GM12878 (cell line): Measurements from ENCODE around the gene EIF4E1B. TPM values are rescaled to one million over a fixed set of nuclear protein-coding genes. Genes with fewer than 3 reads are reported as not detected.

ENCODE experiments used
- ATAC-seq: fragments of 200-7000 bp; cut with Tn5 transposase; 3 replicates; pipeline ENCODE4 v1.9.1; 2020; ENCODE audit warnings: mild to moderate bottlenecking, moderate library complexity
- BruUV-seq: library from RNA; stranded (reverse); fragments of 400-500 nt; replicated peaks from 2 replicates; lab custom pipeline; 2021; lab: Mats Ljungman, UMichigan
- CTCF ChIA-PET: fragments of 300-600 bp; sonication (Branson Sonifier 250); formaldehyde crosslinking; extraction: SDS; loops from one replicate; lab custom pipeline; 2021; ENCODE audit warnings: inconsistent platforms; lab: Yijun Ruan, JAX
- POLR2A ChIA-PET: fragments of 350-600 bp; formaldehyde crosslinking; extraction: SDS; loops from one replicate; lab custom pipeline; 2021; ENCODE audit warnings: inconsistent platforms; lab: Charles Lee
- RAD21 ChIA-PET: fragments of 300-600 bp; sonication (Branson Sonifier 250); formaldehyde crosslinking; loops from one replicate; lab custom pipeline; 2023; ENCODE audit warnings: antibody characterized with exemption; ENCODE audit not compliant: unreplicated experiment; lab: Charles Lee
- SMC1A ChIA-PET: fragments of 300-600 bp; sonication (Branson Sonifier 250); formaldehyde crosslinking; loops from one replicate; lab custom pipeline; 2023; ENCODE audit not compliant: unreplicated experiment, uncharacterized antibody; lab: Charles Lee
- DNase-seq: peaks from one replicate; pipeline ENCODE4 v3.0.0-alpha.2; 2011; ENCODE audit warnings: low read depth, low spot score
- FAIRE-seq: peaks from 3 replicates; lab custom pipeline; 2011; peaks lifted over from hg19 to GRCh38; lab: Jason Lieb, UNC
- H2AFZ ChIP-seq: 2 replicates; pipeline ENCODE4 v1.6.0; 2011; ENCODE audit warnings: low read depth, low read length, control low read depth; ENCODE audit not compliant: control insufficient read depth
- H3K27ac ChIP-seq: 2 replicates; pipeline ENCODE4 v1.5.1; 2011; ENCODE audit warnings: control low read depth; ENCODE audit not compliant: control insufficient read depth, insufficient read depth
- H3K27me3 ChIP-seq, 2 experiments: replicated peaks in 1 of 2; 2 replicates each; pipeline versions ENCODE4 v1.6.0 to v1.6.1; 2011; ENCODE audit warnings: low read length in 1 of 2; ENCODE audit not compliant: control insufficient read depth in 2 of 2, insufficient read depth in 2 of 2
- H3K36me3 ChIP-seq, 2 experiments: 2 replicates each; pipeline ENCODE4 v1.5.1; 2011; ENCODE audit warnings: low read length in 1 of 2; ENCODE audit not compliant: control insufficient read depth in 2 of 2, insufficient read depth in 2 of 2
- H3K4me1 ChIP-seq: 2 replicates; pipeline ENCODE4 v1.6.1; 2011; ENCODE audit warnings: mild to moderate bottlenecking, low read length, moderate library complexity, mixed read lengths; ENCODE audit not compliant: control insufficient read depth, insufficient read depth
- H3K4me2 ChIP-seq: 2 replicates; pipeline ENCODE4 v1.6.0; 2011; ENCODE audit warnings: control low read depth; ENCODE audit not compliant: control insufficient read depth, insufficient read depth
- H3K4me3 ChIP-seq: fragments of 200-600 bp; sonication (generic); 2 replicates; pipeline ENCODE4 v1.5.1; 2016
- H3K79me2 ChIP-seq: 2 replicates; pipeline ENCODE4 v1.6.0; 2011; ENCODE audit warnings: low read length; ENCODE audit not compliant: control insufficient read depth, insufficient read depth
- H3K9ac ChIP-seq: 2 replicates; pipeline ENCODE4 v1.8.0; 2011; ENCODE audit warnings: low read length, control low read depth, mixed read lengths; ENCODE audit not compliant: control insufficient read depth, insufficient read depth
- H3K9me3 ChIP-seq: replicated peaks from 3 replicates; pipeline ENCODE4 v1.5.1; 2011; ENCODE audit warnings: mild to moderate bottlenecking, low read length; ENCODE audit not compliant: control insufficient read depth, insufficient read depth
- H4K20me1 ChIP-seq: 2 replicates; pipeline ENCODE4 v1.6.0; 2011; ENCODE audit not compliant: control insufficient read depth, insufficient read depth
- BACH1 ChIP-seq: fragments of 450-650 bp; IDR thresholded peaks from 2 replicates; pipeline ENCODE4 v1.6.1; 2017; ENCODE audit warnings: mild to moderate bottlenecking, borderline replicate concordance
- CBX3 ChIP-seq: fragments of 200-600 bp; sonication (generic); IDR thresholded peaks from 2 replicates; pipeline ENCODE4 v1.6.1; 2016; ENCODE audit warnings: low read depth, borderline replicate concordance
- E2F8 ChIP-seq: fragments of 450-650 bp; IDR thresholded peaks from 2 replicates; pipeline ENCODE4 v1.6.1; 2018; ENCODE audit warnings: mild to moderate bottlenecking, low read depth, moderate library complexity; ENCODE audit not compliant: partially characterized antibody
- ESRRA ChIP-seq: IDR thresholded peaks from 2 replicates; pipeline ENCODE4 v1.6.1; 2012; ENCODE audit warnings: mild to moderate bottlenecking, low read length, improper control_type of control experiment
- FOXK2 ChIP-seq: fragments of 450-650 bp; IDR thresholded peaks from 2 replicates; pipeline ENCODE4 v1.6.1; 2017; ENCODE audit warnings: mild to moderate bottlenecking, moderate library complexity
- GABPA ChIP-seq: IDR thresholded peaks from 2 replicates; pipeline ENCODE4 v1.6.1; 2014; ENCODE audit warnings: antibody characterized with exemption, low read depth, mild to moderate bottlenecking, inconsistent platforms
- IKZF1 ChIP-seq: fragments of 450-650 bp; conservative IDR thresholded peaks from 2 replicates; pipeline ENCODE4 v1.6.1; 2017; ENCODE audit warnings: antibody characterized with exemption, mild to moderate bottlenecking
- IRF5 ChIP-seq: fragments of 450-650 bp; IDR thresholded peaks from 2 replicates; pipeline ENCODE4 v1.6.1; 2017; ENCODE audit warnings: borderline replicate concordance
- JUNB ChIP-seq: IDR thresholded peaks from 2 replicates; pipeline ENCODE4 v1.6.1; 2016; ENCODE audit warnings: antibody characterized with exemption, mild to moderate bottlenecking
- MEF2B ChIP-seq: fragments of 450-650 bp; IDR thresholded peaks from 2 replicates; pipeline ENCODE4 v1.6.1; 2018; ENCODE audit warnings: mild to moderate bottlenecking, moderate library complexity; ENCODE audit not compliant: partially characterized antibody, poor library complexity, severe bottlenecking
- NR2C2 ChIP-seq: IDR thresholded peaks from 2 replicates; pipeline ENCODE4 v1.6.1; 2011; ENCODE audit warnings: borderline replicate concordance, low read depth; ENCODE audit not compliant: control insufficient read depth, insufficient read length
- PAX8 ChIP-seq: fragments of 450-650 bp; IDR thresholded peaks from 2 replicates; pipeline ENCODE4 v1.6.1; 2017; ENCODE audit warnings: mild to moderate bottlenecking, moderate library complexity
- RAD51 ChIP-seq: fragments of 450-650 bp; IDR thresholded peaks from 2 replicates; pipeline ENCODE4 v1.6.1; 2016; ENCODE audit warnings: moderate library complexity, mild to moderate bottlenecking, inconsistent platforms
- TCF3 ChIP-seq: IDR thresholded peaks from 2 replicates; pipeline ENCODE4 v1.6.1; 2012; ENCODE audit warnings: low read depth, mild to moderate bottlenecking, low read length, borderline replicate concordance; ENCODE audit not compliant: insufficient read depth
- ZNF687 ChIP-seq: fragments of 450-650 bp; IDR thresholded peaks from 2 replicates; pipeline ENCODE4 v1.6.1; 2017; ENCODE audit warnings: mild to moderate bottlenecking, moderate library complexity
- whole genome bisulfite sequencing: methylation state at CpG from one replicate; pipeline ENCODE4 v1.1.6; 2016; ENCODE audit warnings: low lambda C conversion rate; ENCODE audit not compliant: insufficient replicate concordance, insufficient coverage; ENCODE audit errors: missing lambda C conversion rate; 5-methylcytosine and 5-hydroxymethylcytosine counted together
- in situ Hi-C: fragments of 300-500 bp; cut with MboI; formaldehyde crosslinking; loops from 9 replicates; pipeline ENCODE4 v1.14.3; 2018; ENCODE audit warnings: mixed read lengths
- intact Hi-C: fragments of 100-400 bp; cut with micrococcal nuclease; formaldehyde crosslinking; loops from one replicate; pipeline ENCODE4 v1.14.2; 2022; ENCODE audit not compliant: unreplicated experiment
- polyA plus RNA-seq, 11 experiments: library from polyadenylated mRNA; depleted of rRNA in 4 of 11; unstranded in 6 of 11; stranded (reverse) in 5 of 11; fragments of >200 nt; fragmentation: Nextera tagmentation in 4 of 11; fragmentation: Illumina TruSeq in 1 of 11; extraction: Ambion mirVana in 4 of 11; extraction: Trizol in 1 of 11; gene quantifications; 1 replicate in 1 of 11; 2 replicates in 10 of 11; pipeline versions ENCODE4 v1.2.1 to v1.2.3, GENCODE V29; 2011 to 2016; ENCODE audit warnings: inconsistent platforms in 2 of 11, missing spikeins in 2 of 11, low read depth in 1 of 11
- total RNA-seq, 4 experiments: library from RNA; depleted of rRNA in 3 of 4; stranded (reverse); fragments of >200 nt in 3 of 4; fragmentation: Illumina TruSeq in 1 of 4; extraction: Trizol in 1 of 4; gene quantifications; 2 replicates each; pipeline versions ENCODE4 v1.2.1 to v1.2.3, GENCODE V29; 2013 to 2021

The EIF4E1B gene
- total and polyA plus RNA-seq, 10 of the 15 experiments (the other 5 are each of a cell fraction or from before 2014, with no cell fraction given), result not detected

GRCh38 chr5:176659512-176659839 lies 29.0 kb downstream of the EIF4E1B start:
- Histone ChIP-seq H3K4me1 (peaks cover 16% of the 10 kb centered on the region), H3K9ac (no peak overlapping the region), H3K4me3 (no peak overlapping the region), H3K9me3 (no peaks in the 10 kb centered on the region), H4K20me1 (no peaks in the 10 kb centered on the region; the same call in 1 of the 2 replicates), H3K4me2 (no peak overlapping the region), H3K27me3 (no peaks in the 10 kb centered on the region), H3K36me3 (no peaks in the 10 kb centered on the region; a peak in 1 of 4 replicates), H3K27ac (no peak overlapping the region), H3K79me2 (no peaks in the 10 kb centered on the region), H2AFZ (no peak overlapping the region)
- no peak for FAIRE-seq
- ChIA-PET SMC1A (interaction anchor here (0.6 to 1.7 kb wide), 4 partner anchors 12 to 364 kb away, joined by 3 to 15 read pairs (median 4); partner anchors contain the start of gene TSPAN17), POLR2A (no interaction called here), RAD21 (interaction anchor here (1.1 to 4.8 kb wide), 4 partner anchors 12 to 451 kb away, joined by 3 to 43 read pairs (median 18); partner anchors contain the start of gene TSPAN17), CTCF (interaction anchor here (0.7 to 6.3 kb wide), 17 partner anchors 8 to 576 kb away, joined by 3 to 102 read pairs (median 10); partner anchors contain the start of gene TSPAN17)
- in situ Hi-C loops, result loop anchor here (5.0 kb wide), 1 partner anchor 298 kb away; no protein-coding TSS in a partner anchor
- 59% methylated on average over 7 of the region's 7 CpGs for WGBS
- no peak for ATAC-seq
- intact Hi-C loops, result loop anchor here (2.0 kb wide), 1 partner anchor 299 kb away; no protein-coding TSS in a partner anchor
- no TSS peak for BruUV-seq
- DNase-seq, result no peak
- TF ChIP-seq PAX8 (no peak), IKZF1 (no peak), E2F8 (no peak), ESRRA (no peak), BACH1 (no peak), GABPA (no peak), NR2C2 (no peak), MEF2B (no peak), ZNF687 (no peak), TCF3 (no peak), IRF5 (no peak), FOXK2 (no peak), CBX3 (no peak), RAD51 (no peak), JUNB (no peak)
